DND-41 (cell line): ENCODE measurements around the gene ARHGAP6.

Experiments used
- EZH2 ChIP-seq: IDR thresholded peaks from 3 replicates; pipeline ENCODE4 v1.6.1; 2012; ENCODE audit warnings: borderline replicate concordance, low read depth, mild to moderate bottlenecking, moderate library complexity, low read length, inconsistent platforms; ENCODE audit not compliant: severe bottlenecking
- TF ChIP-seq, protein P1 (sequence below): IDR thresholded peaks from 2 replicates; pipeline ENCODE4 v1.5.1; 2012; ENCODE audit warnings: borderline replicate concordance, low read length, moderate library complexity, mild to moderate bottlenecking; ENCODE audit not compliant: poor library complexity, severe bottlenecking; ENCODE audit errors: extremely low read depth

DNA sequence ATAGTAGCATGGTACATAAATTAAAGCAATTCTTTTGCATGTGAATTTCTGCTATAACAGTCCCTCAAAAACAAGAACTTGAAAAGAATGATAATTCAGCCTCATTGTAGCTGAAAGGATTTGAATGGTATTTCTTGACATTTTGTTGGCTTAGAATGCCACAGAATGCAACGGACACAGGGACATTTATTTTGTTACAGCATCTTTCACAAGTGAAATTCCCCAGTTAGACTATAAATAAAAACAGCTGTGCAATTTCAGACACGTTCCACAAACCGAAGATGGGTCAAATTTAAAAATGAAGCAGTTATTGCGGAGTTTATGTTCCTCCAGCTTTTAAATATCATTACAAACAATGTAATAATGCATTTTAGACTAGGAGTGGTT lies 455.3 kb downstream of the ARHGAP6 start:
- TF ChIP-seq, protein P1, sequence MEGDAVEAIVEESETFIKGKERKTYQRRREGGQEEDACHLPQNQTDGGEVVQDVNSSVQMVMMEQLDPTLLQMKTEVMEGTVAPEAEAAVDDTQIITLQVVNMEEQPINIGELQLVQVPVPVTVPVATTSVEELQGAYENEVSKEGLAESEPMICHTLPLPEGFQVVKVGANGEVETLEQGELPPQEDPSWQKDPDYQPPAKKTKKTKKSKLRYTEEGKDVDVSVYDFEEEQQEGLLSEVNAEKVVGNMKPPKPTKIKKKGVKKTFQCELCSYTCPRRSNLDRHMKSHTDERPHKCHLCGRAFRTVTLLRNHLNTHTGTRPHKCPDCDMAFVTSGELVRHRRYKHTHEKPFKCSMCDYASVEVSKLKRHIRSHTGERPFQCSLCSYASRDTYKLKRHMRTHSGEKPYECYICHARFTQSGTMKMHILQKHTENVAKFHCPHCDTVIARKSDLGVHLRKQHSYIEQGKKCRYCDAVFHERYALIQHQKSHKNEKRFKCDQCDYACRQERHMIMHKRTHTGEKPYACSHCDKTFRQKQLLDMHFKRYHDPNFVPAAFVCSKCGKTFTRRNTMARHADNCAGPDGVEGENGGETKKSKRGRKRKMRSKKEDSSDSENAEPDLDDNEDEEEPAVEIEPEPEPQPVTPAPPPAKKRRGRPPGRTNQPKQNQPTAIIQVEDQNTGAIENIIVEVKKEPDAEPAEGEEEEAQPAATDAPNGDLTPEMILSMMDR: no peak
- no peak for TF ChIP-seq EZH2
